HG03064 (cell line): ENCODE results near the gene GAREM1.
A peak's percentile ranks its signal among the peaks of the same experiment; 100 is the strongest.

Source experiments
- ATAC-seq: cut with Tn5 transposase; IDR thresholded peaks from one replicate; pipeline ENCODE4 v1.9.1; 2021; ENCODE audit warnings: low read depth; ENCODE audit not compliant: unreplicated experiment

The GAREM1 gene

DNA sequence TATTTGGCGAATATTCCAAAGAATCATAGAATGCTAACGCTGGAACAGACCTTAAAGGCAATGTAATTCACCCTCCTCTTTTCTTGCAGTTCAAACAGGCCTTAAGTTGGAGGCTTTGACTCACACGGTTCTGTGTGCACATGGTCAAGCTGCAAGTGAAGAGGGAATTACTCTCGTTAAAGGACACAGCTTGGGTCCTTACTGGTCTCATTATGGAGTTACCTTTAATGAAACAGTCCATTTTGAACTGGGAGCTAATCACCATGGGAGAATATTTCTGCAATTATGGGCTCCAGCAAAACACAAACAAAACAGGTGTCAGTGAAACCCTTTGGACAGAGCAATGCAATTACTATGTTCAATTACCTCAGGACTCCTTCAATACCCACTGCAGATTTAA, 135.5 kb downstream of the GAREM1 start:
- ATAC-seq, result no peak

DNA sequence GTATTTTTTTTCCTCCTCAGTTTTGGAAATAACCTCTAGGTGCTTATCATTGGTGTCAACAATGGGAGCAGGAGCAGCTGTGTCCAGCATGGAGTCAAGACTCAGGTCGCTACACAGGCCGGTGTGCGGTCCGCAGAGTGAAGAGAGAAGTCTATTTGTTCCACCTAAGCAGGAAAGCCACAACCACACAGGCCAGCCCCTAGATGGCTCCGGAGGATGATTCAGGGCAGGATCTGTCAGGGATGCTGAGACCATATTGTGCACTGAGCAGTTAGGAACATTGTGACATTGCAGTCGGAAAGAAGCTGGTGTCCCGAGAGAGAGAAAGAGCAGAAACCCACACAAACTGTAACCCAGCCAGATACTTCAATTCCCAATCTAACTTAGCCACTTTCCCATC, 136.9 kb downstream of the GAREM1 start:
- ATAC-seq, result no peak

DNA sequence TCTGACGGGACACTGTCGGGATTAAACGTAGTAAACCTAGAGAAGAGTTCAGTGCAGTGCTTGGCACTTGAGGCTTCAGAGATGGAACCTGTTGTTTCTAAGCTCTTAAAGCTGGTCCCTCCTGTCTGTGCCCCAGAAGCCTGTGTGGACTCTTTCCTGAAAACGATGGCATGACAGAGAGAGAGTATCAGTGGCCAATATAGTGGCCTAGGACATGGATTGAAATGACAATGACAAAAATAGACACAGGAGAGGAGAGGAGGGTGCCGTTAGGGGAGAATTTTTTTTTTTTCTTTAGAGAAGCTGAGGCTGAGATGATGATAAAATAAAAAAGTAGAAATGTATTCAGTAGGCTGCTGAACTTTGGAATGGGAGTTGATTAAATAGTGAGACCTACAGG, 138.0 kb downstream of the GAREM1 start:
- ATAC-seq, result no peak

DNA sequence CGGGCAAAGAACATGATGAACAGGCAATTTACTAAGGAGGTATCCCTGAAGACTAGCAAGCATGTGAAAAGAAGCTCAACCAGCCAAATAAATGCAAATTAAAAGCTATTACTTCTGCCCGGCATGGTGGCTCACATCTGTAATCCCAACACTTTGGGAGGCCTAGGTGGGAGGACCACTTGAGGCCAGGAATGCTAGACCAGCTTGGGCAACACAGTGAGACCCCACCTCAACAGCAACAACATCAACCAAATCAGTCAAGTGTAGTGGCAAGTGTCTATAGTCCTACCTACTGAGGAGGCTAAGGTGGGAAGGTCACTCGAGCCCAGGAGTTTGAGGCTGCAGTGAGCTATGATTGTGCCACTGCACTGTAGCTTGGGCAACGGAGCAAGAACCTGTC, 141.7 kb downstream of the GAREM1 start:
- no peak for ATAC-seq

DNA sequence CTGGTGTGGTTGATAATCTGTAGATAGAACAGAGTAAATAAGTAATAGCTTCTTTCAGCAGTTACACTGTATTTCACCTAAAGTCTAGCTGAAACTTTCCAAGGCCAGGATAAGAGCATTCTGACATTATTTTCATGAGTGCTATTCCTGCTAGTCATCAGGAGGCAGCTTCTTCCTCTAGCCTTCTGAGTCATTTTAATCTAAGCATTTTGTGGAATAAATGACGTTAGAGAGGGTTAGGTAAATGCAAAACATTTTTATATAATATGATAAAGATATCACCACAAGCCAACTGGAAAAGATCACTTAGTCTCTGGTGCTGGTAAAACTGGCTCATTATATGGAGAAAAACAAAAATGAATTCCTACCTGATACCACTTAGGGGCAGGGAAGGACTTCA, 142.3 kb downstream of the GAREM1 start:
- no peak for ATAC-seq

DNA sequence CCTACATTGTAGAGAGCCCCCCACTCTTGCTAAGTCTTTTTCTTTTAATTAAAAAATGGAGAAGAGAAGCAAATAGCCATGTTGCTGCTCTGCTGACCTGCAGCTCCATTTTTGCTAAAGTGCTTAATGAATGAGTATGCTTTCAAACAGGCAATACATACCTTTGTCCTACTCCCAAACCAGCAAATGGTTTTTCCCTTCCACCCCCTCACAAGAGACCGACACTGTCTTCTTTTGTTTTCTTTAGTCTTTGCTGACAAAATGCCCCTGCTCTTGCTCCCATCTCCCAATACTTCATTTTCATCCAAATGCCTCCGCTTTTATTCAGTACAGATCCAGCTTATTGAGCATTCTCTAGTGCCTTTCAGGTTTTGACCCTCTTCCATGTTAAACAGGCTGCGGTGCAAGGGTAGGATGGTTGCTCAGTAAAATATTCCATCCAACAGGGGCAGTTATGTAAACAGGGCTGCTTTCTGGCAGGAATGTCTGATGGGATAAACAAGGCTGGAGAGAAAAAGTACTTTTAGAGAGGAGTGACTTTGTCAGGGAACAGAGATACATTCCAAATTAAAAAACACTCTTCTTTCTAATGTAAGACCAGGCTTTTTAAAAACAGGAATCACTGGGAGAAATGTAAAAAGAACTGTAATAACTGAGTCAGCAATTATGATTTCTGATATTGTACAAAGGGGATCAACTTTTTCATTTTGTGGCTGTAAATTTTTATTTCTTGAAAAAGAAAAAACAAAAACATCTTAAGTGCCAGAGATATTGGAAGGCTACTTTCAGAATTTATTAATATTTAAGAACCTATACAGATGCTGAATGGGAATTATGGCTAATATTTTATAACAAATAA, 144.0 kb downstream of the GAREM1 start:
- ATAC-seq, result no peak

DNA sequence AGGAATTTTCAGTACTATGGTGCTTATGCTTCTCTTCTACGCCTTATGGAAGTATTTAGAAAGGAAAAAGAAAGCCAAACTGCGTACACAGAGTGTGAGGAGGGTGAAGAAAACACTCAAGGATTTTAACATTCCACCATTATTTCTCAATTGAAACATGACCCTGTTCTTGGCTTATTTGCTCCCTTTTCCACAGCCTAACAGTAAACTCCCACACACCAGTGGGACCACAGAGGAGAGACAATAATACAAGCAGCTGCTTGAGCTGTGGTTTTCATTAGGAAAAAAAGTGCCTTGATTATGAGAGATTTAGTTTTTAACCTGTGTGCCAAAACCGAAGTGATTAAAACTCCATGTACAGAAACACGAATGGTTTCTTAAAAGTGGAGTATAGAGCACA, 146.5 kb downstream of the GAREM1 start:
- no peak for ATAC-seq

DNA sequence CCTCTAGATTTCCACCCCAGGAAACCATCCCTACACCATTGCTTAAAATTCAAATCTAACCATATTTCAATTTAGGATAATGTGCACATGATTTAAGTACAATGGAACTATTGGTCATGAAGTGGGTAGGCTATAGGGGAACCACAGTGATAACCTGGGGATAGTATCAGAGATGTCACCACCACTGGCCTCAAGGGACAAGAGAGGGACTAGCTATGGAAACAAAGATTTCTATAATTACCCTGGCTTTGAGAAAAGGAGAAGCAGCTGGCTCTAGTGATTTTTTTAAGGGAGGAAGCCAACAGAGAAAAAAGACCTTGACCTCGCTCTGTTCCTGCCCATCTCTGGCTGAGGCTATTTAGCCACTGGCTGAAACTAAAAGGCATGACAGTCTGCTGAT, 148.9 kb downstream of the GAREM1 start:
- ATAC-seq, result no peak

DNA sequence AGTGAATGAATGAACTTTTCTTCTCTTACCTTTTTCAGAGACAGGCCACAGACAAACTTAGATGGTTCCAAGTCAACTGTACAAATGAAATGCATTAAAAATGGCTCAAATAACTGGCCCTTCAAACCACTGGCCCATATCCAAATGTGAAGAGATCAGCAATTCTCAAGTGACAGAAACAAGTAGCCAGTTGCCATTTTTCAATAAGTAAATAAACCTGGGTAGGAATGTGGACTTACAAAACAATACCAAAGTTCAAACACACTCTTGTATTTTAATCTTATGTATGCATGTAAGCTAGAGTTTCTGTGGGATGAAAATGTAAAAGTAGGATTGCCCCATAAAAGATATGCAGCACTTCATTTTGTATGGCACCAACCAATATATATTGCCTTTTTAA, 151.6 kb downstream of the GAREM1 start:
- ATAC-seq, result no peak

DNA sequence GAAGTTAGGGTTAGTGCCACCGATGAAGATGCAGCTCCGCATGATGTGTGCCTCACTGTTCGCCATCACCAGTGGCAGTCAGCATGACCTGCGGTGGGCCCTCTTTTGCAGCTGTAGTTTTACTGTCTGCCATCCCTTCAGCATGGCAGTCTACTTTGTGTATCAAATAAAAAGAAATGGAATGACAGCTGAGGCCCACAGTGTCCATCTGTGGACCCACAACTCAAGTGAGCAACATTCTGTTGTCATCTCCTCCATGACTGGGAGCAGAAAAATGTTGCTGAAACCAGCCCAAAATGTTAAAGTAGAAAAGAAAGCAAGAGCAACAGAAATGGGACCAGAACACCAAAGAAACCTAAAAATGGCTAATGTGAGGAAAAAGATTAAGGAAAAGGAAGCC, 152.1 kb downstream of the GAREM1 start:
- no peak for ATAC-seq

DNA sequence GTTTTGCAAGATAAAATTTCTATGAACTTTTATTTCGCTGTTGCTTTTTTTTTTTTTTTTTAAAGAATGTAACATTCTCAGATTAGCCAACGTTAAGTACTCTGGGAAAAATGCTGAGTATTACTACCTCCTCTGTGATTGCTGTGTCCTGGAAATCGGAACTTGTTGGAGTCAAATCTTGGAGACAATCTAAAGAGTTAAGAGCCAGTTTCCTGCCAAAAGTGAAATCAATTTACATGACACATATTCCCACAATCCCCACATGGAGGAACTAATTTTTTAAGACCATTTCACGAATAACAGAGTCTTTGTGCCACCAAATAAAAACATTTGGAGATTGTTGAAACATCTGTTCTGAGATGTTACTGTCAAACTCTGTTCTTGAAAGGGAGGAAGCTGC, 153.0 kb downstream of the GAREM1 start:
- no peak for ATAC-seq

DNA sequence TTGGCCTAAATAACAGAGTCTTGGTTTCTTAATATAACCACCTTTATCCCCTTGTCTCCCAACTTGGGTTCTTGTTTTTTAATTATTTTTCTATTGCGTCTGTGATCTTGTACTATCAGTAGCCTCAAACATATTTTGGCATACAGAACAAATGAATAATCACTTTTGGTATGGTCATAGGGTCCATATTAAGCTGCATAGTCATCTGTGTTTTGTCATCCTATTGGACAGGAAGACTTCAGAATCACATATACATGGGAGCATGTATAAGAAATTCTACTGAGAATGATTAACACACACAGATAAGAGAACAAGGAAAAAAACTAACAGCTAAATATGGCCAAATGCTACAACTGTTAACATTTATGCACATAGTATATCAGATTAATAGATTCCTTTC, 154.8 kb downstream of the GAREM1 start:
- ATAC-seq, result no peak

DNA sequence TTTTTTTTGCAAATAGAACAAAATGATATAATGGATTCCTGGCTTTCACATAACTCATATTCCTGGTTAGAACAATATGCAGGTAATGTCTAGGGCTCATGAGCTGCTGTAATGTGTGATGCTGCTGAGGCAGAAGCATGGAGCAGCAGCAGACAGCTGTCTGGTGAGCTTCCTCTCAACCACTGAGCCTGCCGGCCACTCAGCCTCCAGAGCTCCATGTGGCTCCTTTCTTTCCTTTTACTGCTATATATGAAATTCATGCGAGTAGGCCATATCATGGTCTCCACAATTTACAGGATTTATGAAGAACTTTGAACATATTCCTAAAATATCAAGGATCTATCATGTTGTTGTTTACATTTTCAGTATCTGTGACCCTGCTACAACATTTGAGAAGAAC, 159.9 kb downstream of the GAREM1 start:
- ATAC-seq, result no peak

DNA sequence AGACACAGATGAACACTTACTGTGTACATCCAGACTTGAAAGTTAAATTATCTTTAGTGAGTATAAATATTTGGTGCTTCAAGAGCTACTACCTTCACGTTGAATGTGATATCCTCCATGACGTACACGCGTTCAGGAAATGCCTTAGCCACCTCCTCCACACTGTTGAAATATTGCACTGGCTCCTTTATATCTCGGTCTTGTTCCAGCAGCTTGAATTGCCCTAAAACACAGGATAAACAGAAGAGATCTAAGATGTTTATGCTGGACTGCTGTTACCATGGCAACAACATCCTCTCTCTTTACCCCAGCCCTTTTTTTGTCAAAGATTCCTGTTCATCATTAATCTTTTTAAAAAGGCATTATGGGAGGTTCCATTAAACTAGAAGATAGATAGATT, 160.6 kb downstream of the GAREM1 start:
- no peak for ATAC-seq

DNA sequence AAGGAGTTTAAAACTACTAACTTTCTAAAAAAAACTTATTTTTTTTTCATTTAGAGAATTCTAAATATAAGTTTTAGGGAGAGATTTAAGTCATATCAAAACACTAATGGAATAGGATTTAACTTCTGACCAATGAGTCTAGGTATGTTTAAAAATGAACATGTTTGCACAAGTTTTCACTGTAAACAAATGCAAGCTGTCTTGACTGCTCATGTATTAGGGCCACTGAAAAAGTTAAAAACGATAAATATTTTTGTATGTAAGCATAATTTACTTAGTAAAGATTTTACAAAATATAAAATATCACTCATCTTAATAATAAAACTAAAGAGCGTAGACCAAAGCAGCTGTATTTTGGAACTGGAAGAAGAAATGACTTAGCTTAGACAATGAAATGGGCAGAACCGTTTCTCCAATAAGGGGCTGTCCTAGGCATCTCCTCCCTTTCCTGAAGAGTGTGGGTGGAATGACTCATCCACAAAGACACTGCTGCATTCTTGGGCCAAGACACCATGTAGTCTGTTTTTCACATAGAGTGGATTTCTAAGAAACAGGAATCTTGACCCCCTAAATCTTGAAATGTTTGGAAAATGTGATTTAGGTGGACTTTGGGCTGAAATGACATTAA, 162.1 kb downstream of the GAREM1 start:
- no peak for ATAC-seq

DNA sequence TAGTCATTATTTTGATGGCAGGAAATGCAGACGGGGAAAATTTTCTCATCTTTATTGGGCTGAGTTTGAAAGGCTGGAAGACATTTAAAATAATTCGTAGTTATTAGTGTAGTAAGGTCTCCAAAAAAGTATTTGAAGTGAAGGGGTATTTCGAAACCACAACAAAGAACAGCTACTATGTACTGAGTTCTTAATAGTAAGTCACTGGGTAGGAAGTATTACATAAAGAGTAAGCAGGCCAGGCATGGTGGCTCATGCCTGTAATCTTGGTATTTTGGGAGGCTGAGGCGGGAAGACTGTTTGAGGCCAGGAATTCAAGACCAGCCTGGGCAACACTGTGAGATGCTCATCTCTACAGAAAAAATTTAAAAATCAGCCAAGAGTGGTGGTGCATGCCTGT, 167.3 kb downstream of the GAREM1 start:
- no peak for ATAC-seq

DNA sequence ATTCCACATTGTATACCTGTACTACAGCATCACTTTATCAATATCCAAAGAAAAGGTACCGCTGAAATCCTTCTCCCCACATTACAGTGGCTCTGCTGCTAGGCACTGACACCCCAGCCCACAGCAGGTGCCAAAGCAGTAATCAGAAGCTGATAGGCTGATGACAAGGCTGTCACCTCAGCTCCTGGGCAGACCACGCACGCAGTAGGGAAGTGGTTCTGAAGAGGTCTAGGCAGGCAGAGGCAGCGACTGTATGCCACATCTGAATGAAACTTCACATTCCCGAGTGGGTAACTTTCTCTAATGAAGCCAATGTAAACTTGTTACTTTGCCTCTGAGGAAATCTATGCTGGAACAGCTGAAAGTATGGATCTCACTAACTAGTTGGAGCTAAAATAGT, 167.9 kb downstream of the GAREM1 start:
- no peak for ATAC-seq

DNA sequence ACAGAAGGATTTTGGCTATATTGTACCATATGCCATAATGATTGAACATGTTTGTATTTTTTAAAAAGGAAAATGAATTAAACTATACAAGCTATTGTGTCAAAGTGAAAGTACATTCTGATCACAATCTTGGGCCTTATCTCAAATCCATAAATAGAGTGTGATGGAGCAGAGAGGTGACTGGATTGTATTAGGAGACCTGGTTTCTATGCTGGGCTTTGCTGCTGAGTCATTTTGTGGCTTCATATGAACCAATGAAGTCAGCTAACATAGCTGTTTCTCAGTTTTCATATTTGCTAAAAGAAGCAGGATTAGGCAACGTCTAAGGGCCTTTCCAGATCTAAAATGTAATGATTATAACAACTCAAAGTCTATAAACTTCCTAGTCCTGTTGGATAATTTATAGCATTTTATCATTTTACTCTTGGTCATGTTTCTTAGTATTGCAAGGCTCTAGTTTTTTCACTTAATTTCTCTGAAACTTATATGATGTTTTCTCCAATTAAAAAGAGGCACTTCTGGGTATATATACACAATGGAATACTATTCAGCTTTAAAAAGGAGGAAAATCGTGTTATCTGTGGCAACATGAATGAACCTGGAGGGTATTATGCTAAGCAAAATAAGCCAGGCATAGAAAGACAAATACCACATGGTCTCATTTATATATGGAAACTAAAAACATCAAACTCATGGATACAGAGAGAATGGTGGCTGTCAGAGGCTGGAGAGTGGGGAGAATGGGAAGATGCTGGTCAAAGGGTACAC, 168.5 kb downstream of the GAREM1 start:
- ATAC-seq, result peak; percentile 77

DNA sequence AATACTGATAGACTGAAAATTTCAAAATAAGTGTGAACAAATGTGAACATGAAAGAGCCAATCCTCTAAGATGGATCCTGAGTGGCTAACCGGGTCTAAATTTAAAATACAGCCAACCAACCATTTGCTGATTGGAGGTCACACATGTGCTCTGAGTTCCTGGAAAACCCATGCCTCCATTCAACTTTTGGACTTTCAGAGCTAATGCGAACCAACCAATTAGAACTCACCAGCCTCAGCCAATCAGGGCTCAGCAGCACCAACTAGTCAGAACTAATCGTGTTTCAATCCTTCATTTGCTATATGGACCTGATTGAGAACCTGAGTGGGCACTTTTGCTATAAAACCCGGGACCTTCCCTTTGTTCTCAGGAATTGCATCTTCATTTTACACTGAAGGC, 169.3 kb downstream of the GAREM1 start:
- no peak for ATAC-seq

DNA sequence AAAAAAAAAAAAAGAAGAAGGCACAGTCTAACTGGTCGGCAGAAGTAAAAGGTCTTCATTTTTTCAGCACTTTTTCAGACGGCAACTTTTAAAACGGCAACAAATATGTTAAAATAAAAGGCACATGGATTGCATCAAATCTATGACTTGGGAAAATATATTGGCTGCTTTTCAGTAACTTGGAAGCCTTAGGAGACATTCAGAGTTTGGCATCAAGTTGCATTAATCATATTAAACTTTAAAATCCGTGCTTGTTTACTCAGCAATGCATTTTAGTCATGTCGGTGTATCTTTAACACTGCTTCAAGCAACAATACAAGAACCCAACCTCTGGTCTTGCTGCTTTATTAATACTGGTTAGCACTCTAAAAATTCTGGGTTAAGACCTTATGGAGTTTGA, 169.8 kb downstream of the GAREM1 start:
- no peak for ATAC-seq

DNA sequence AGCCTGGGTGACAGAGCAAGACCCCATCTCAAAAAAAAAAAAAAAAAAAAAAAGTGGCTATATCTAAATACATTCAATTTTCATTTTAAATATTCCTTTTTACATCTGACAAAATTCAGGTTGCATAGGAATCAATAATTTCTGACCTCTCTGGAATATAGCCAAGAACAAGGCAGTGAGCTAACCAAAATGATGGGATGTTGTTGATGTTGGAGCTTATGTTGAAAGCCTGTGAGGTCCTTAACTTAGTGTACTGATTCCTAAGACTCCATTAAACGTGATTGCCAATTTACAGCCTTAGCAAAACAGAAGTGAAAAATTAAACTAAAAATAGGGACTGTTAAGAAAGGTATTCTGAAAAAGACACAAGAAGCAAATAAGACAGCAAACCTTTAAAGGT, 171.2 kb downstream of the GAREM1 start:
- no peak for ATAC-seq
